Measurements from ENCODE around the gene GIMAP7.

DNA sequence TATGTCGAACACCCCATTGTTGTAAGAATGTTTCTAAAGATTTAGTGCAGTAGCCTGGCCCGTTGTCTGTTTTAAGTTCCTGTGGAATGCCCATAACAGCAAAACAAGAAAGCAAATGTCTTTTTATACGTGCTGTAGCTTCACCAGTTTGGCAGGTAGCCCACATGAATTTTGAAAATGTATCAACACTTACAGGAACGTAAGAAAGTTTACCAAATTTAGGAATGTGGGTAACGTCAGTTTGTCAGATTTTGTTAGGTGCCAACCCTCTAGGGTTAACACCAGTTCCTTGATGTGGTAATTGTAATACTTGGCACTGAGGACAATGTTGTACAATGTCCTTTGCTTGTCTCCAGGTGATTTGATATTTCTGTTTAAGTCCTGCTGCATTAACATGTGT is 49.3 kb downstream of the GIMAP7 start:
- TF ChIP-seq, protein P1, sequence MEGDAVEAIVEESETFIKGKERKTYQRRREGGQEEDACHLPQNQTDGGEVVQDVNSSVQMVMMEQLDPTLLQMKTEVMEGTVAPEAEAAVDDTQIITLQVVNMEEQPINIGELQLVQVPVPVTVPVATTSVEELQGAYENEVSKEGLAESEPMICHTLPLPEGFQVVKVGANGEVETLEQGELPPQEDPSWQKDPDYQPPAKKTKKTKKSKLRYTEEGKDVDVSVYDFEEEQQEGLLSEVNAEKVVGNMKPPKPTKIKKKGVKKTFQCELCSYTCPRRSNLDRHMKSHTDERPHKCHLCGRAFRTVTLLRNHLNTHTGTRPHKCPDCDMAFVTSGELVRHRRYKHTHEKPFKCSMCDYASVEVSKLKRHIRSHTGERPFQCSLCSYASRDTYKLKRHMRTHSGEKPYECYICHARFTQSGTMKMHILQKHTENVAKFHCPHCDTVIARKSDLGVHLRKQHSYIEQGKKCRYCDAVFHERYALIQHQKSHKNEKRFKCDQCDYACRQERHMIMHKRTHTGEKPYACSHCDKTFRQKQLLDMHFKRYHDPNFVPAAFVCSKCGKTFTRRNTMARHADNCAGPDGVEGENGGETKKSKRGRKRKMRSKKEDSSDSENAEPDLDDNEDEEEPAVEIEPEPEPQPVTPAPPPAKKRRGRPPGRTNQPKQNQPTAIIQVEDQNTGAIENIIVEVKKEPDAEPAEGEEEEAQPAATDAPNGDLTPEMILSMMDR (IDR thresholded peaks at IDR 0.05) = no peak
- TF ChIP-seq POLR2A (IDR thresholded peaks at IDR 0.05) = no peak

All from body of pancreas (tissue), 4 donors.